Neural progenitor cell (in vitro differentiated cells): ENCODE results near the gene MEF2B.

Source experiments
- CTCF ChIP-seq: fragments of 200-600 bp; sonication (generic); IDR thresholded peaks from 2 replicates; pipeline ENCODE4 v1.5.1; 2017; ENCODE audit warnings: antibody characterized with exemption, mild to moderate bottlenecking
- EZH2 ChIP-seq: fragments of 200-600 bp; sonication (generic); IDR thresholded peaks from 2 replicates; pipeline ENCODE4 v1.6.1; 2017; ENCODE audit warnings: antibody characterized with exemption, mild to moderate bottlenecking, moderate library complexity
- EZH2phosphoT487 ChIP-seq: fragments of 200-600 bp; sonication (generic); IDR thresholded peaks from 2 replicates; pipeline ENCODE4 v1.6.1; 2017; ENCODE audit warnings: antibody characterized with exemption

- TF ChIP-seq EZH2 (no peak), CTCF (no peak), EZH2phosphoT487 (no peak)
These were observed 1.9 kb upstream of the MEF2B start for GRCh38 chr19:19171821-19172532.
